OCI-LY1 (cell line): ENCODE results near the gene CDH4.

ENCODE experiments used
- H2AFZ ChIP-seq: fragments of 200-600 bp; sonication (generic), shearing (Covaris generic); 2 replicates; pipeline ENCODE4 v1.6.0; 2014; ENCODE audit warnings: antibody characterized with exemption, mild to moderate bottlenecking, low read length
- H3F3A ChIP-seq: fragments of 200-600 bp; sonication (generic), shearing (Covaris generic); 2 replicates; pipeline ENCODE4 v1.6.0; 2014; ENCODE audit warnings: mild to moderate bottlenecking, antibody characterized with exemption, low read length, moderate library complexity; ENCODE audit not compliant: insufficient read depth
- H3K27ac ChIP-seq: fragments of 200-600 bp; sonication (generic); 2 replicates; pipeline ENCODE4 v1.5.1; 2014; ENCODE audit warnings: low read length, mixed run types, mild to moderate bottlenecking, low read depth; ENCODE audit not compliant: poor library complexity, severe bottlenecking
- H3K27me3 ChIP-seq: fragments of 200-600 bp; sonication (generic); 2 replicates; pipeline ENCODE4 v1.6.0; 2014; ENCODE audit warnings: antibody characterized with exemption, mild to moderate bottlenecking, low read length, moderate library complexity; ENCODE audit not compliant: insufficient read depth
- H3K36me3 ChIP-seq: fragments of 200-600 bp; sonication (generic); 2 replicates; pipeline ENCODE4 v1.6.1; 2014; ENCODE audit warnings: mild to moderate bottlenecking, antibody characterized with exemption, low read length, moderate library complexity, mixed read lengths; ENCODE audit not compliant: insufficient read depth
- H3K4me1 ChIP-seq: fragments of 200-600 bp; sonication (generic); 2 replicates; pipeline ENCODE4 v1.5.1; 2014; ENCODE audit warnings: mild to moderate bottlenecking, low read length, moderate library complexity; ENCODE audit not compliant: insufficient read depth, severe bottlenecking
- H3K4me2 ChIP-seq: fragments of 200-600 bp; sonication (generic), shearing (Covaris generic); 2 replicates; pipeline ENCODE4 v1.6.1; 2014; ENCODE audit warnings: low read length
- H3K4me3 ChIP-seq: fragments of 200-600 bp; sonication (generic); 2 replicates; pipeline ENCODE4 v1.5.1; 2014; ENCODE audit warnings: low read length, low read depth, mild to moderate bottlenecking, mixed read lengths; ENCODE audit not compliant: poor library complexity, severe bottlenecking
- H3K79me2 ChIP-seq: fragments of 200-600 bp; shearing (Covaris generic); 2 replicates; pipeline ENCODE4 v1.6.1; 2016; ENCODE audit warnings: mixed run types, low read length, mixed read lengths; ENCODE audit not compliant: insufficient read depth
- H3K9ac ChIP-seq: fragments of 200-600 bp; sonication (generic), shearing (Covaris generic); 2 replicates; pipeline ENCODE4 v1.6.1; 2014; ENCODE audit warnings: mild to moderate bottlenecking, low read length, mixed read lengths
- H3K9me2 ChIP-seq: fragments of 200-600 bp; sonication (generic), shearing (Covaris generic); 2 replicates; pipeline ENCODE4 v1.6.1; 2014; ENCODE audit warnings: low read depth, mild to moderate bottlenecking, low read length, mixed read lengths
- H3K9me3 ChIP-seq: fragments of 200-600 bp; shearing (Covaris generic); 2 replicates; pipeline ENCODE4 v1.6.1; 2014; ENCODE audit warnings: low read length, mixed read lengths
- H4K20me1 ChIP-seq: fragments of 200-600 bp; sonication (generic), shearing (Covaris generic); 2 replicates; pipeline ENCODE4 v1.6.0; 2016; ENCODE audit warnings: mild to moderate bottlenecking, low read length; ENCODE audit not compliant: insufficient read depth
- CTCF ChIP-seq: fragments of 200-600 bp; sonication (generic), shearing (Covaris generic); IDR thresholded peaks from 2 replicates; pipeline ENCODE4 v1.5.1; 2017; ENCODE audit warnings: mild to moderate bottlenecking, antibody characterized with exemption, low read length, moderate library complexity, mixed read lengths
- EZH2 ChIP-seq: fragments of 200-600 bp; sonication (generic), shearing (Covaris generic); IDR thresholded peaks from 2 replicates; pipeline ENCODE4 v1.8.0; 2017; ENCODE audit warnings: borderline replicate concordance, mixed run types, mild to moderate bottlenecking, antibody characterized with exemption, low read length, moderate library complexity, mixed read lengths

CDH4 gene

DNA sequence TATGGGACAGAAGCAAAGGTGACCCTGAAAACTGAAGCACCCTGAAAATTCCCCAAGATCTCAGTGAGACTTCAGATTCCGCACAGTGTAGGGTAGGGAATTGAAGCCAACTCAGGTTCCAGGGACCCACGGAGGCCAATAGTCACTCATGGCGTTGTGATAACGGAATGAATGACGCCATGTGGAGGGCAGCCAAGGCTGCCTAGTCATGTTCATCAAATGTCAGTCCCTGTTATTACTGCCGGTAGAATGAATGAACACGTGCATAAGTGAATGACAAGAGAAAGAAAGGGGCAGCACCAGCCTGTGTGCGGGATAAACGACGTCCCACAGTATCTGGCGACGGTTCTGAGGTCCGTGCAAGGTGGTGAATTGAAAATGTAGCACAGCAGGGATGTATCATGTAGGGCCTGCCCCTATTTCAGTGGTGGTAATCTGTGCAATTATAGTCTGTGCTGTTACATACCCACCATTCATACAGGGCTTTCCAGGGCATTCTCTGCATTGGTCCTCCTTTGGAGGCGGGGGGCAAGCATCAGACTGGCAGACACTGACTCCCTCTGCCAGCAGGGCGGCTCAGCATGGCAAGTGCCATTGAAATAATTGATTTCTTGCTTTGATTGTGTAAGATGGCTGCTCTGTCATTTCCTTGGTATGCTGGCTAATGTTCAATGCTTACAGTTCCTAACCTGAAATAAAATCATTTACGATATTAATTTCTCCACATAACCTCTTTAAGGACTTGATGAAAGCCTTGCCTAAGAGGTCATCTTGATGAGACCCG lies 386.9 kb downstream of the CDH4 start:
- Histone ChIP-seq H3K9me3 (no peaks in the 10 kb centered on the region), H3F3A (no peaks in the 10 kb centered on the region), H2AFZ (no peak overlapping the region), H4K20me1 (no peaks in the 10 kb centered on the region), H3K27ac (no peak overlapping the region), H3K36me3 (no peaks in the 10 kb centered on the region), H3K4me2 (no peak overlapping the region), H3K9me2 (no peaks in the 10 kb centered on the region), H3K79me2 (no peaks in the 10 kb centered on the region), H3K27me3 (peaks cover 4% of the 10 kb centered on the region; the same call in 1 of the 2 replicates), H3K9ac (no peak overlapping the region), H3K4me3 (no peak overlapping the region), H3K4me1 (no peaks in the 10 kb centered on the region)
- no peak for TF ChIP-seq CTCF

DNA sequence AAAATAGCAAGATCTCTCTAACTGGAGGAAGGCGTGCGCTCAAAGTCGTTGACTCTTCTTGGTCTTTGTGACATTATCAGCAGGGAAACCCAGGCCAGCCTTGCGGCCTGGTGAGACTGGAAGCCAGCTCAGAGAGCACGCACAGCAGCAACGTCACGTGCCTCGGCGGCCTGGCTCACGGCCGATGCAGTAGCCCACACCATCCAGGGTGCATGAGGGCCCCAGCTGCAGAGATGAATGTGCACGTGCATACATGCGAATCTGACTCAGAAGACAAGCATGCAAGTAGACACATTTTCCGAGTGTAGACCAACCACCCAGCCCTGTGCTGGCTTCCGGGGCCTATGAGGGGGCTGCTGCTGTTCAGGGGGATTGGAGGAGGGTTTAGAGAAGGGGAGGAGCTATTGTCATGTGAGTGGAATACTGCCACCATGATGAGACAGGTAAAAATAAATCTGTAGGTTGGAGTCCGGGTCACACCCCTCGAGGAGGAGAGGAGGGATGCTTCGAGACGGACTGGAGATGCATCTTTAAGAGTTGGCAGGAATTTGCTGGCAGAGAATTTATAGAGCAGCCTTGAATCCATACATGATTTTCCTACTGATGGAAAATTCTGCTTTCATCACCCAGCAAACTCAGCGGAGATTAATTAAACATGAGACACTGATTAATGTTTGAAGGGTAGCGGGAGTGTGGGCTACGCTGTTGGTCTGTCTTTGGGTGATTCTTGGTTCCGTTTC lies 388.2 kb downstream of the CDH4 start:
- no peak overlapping the region for H3K27ac ChIP-seq
- H4K20me1 ChIP-seq = no peaks in the 10 kb centered on the region
- no peak overlapping the region for H2AFZ ChIP-seq
- no peaks in the 10 kb centered on the region for H3K36me3 ChIP-seq
- no peak overlapping the region for H3K4me2 ChIP-seq
- no peak overlapping the region for H3K9ac ChIP-seq
- no peaks in the 10 kb centered on the region for H3K9me3 ChIP-seq
- H3K9me2 ChIP-seq = no peaks in the 10 kb centered on the region
- H3F3A ChIP-seq = no peaks in the 10 kb centered on the region
- H3K27me3 ChIP-seq = no peaks in the 10 kb centered on the region
- no peak overlapping the region for H3K4me3 ChIP-seq
- H3K4me1 ChIP-seq = no peaks in the 10 kb centered on the region
- H3K79me2 ChIP-seq = no peaks in the 10 kb centered on the region
- no peak for TF ChIP-seq CTCF
- no peak for TF ChIP-seq EZH2

GRCh38 chr20:61640871-61641245 lies 388.8 kb downstream of the CDH4 start:
- Histone ChIP-seq H3K27ac (no peak overlapping the region), H3K4me3 (no peak overlapping the region), H3F3A (no peaks in the 10 kb centered on the region), H3K9me2 (no peaks in the 10 kb centered on the region), H3K9me3 (no peaks in the 10 kb centered on the region), H4K20me1 (no peaks in the 10 kb centered on the region), H3K79me2 (no peaks in the 10 kb centered on the region), H3K36me3 (no peaks in the 10 kb centered on the region), H3K9ac (no peak overlapping the region), H2AFZ (no peak overlapping the region), H3K4me1 (no peaks in the 10 kb centered on the region), H3K27me3 (no peaks in the 10 kb centered on the region), H3K4me2 (no peak overlapping the region)
- TF ChIP-seq EZH2 (no peak), CTCF (no peak)
